Omental fat pad (tissue), 4 donors: ENCODE results near the gene CALML5. TPM values are rescaled to one million over a fixed set of nuclear protein-coding genes. Genes with fewer than 3 reads are reported as not detected.

Source experiments
- ATAC-seq: fragments of 150-250 bp; one replicate; pipeline ENCODE4 v1.9.1; 2016; ENCODE audit warnings: mild to moderate bottlenecking, moderate library complexity; ENCODE audit not compliant: low FRiP score
- DNase-seq: peaks from one replicate; pipeline ENCODE4 v3.0.0-alpha.2; 2019; ENCODE audit warnings: low spot score
- total RNA-seq, 4 donors: library from RNA; depleted of rRNA; stranded (reverse); fragments of >200 nt; gene quantifications; one replicate each; pipeline ENCODE4 v1.1.0, GENCODE V29; 2016
- TF ChIP-seq, protein P1 (sequence below), 3 donors: fragments of 450-650 bp; IDR thresholded peaks; one replicate each; pipeline ENCODE4 v1.5.1; 2016 to 2017; ENCODE audit warnings: antibody characterized with exemption in 3 of 3, mild to moderate bottlenecking in 3 of 3, moderate library complexity in 2 of 3

The CALML5 gene
- total RNA-seq, 4 donors from 2014 or later: not detected

DNA sequence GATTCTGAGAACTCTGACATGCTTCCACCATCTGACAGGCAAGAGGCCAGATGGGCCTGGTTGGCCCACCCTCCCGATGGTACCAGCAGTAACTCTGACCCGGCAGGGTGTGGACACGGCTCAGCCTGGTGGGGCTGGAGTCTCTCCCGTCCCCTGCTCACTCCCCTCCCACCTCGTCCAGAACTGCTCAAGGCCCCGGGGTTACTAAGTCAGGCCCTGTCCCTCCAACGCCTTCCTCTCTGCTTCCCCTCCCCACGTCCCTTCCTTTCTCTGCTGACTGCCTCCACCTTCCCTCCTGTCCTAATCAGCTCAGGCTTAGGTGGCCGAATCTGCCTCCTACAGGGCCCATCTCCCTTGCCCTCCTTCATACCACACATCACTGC lies 12.5 kb downstream of the CALML5 start:
- TF ChIP-seq, protein P1, sequence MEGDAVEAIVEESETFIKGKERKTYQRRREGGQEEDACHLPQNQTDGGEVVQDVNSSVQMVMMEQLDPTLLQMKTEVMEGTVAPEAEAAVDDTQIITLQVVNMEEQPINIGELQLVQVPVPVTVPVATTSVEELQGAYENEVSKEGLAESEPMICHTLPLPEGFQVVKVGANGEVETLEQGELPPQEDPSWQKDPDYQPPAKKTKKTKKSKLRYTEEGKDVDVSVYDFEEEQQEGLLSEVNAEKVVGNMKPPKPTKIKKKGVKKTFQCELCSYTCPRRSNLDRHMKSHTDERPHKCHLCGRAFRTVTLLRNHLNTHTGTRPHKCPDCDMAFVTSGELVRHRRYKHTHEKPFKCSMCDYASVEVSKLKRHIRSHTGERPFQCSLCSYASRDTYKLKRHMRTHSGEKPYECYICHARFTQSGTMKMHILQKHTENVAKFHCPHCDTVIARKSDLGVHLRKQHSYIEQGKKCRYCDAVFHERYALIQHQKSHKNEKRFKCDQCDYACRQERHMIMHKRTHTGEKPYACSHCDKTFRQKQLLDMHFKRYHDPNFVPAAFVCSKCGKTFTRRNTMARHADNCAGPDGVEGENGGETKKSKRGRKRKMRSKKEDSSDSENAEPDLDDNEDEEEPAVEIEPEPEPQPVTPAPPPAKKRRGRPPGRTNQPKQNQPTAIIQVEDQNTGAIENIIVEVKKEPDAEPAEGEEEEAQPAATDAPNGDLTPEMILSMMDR (IDR thresholded peaks at IDR 0.05): no peak
- ATAC-seq (no peak), DNase-seq (no peak)

DNA sequence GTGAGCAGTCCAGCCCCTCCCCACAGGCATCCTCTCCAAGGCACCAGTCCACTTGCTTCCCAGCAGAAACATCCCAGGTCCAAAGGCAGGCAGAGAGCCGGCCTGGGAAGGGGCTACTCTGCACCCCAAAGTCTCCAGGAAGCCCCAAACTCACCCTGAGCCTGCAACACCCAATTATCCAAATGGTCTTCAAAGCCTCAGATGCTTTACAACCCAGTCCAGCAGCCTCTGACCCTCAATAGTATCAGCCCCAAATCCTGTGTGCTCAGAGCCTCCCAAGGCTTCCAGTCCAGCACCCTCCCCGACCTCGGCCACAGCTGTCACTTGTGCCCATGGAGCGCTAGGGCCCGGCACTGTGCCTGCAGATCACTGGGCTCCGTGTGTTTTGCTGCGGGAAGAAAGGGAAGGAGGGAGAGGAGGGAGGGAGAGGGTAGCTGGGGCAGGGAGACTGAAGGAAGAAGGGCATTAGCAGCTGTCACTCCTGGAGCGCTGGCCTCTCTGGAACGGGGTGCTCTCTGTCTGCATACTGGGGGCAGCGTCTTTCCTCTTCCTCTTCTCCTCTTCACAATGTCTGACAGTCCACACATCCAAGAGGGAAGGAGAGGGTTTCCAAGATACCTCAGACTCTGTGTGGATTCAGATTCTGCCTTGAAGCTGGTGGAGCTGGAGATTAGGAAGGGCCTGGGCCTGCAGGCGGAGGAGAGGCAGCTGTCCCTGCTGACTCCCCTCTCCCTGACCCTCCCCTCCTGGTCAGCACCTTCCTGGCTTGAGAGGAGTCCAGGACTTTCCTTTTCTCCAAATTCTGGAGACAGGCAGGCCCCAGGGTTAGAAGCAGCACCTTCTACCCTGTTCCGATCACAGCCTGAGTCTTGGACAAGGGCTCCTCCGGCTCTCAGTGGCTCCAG lies 13.2 kb downstream of the CALML5 start:
- ATAC-seq (no peak), DNase-seq (no peak)
- TF ChIP-seq, protein P1 (IDR thresholded peaks at IDR 0.05): no peak

DNA sequence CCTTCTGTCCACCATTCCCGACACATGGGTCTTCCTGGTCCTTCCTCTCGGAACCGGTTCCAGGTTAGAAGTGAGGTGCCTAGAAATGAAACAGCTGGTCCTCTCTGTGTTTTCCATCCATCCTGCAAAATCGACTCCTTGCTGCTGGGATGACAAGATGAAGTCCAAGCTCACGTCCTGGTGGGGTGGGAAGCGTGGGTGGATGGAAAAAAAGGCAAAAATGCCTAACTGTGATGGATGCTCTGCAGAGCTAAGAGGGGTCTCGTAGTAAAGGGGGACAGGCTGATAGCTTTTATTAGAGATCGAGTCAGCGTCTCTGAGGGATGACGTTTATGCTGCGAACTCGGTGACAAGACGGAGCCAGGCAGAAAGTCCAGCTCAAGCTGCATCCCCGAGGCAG lies 14.1 kb downstream of the CALML5 start:
- ATAC-seq (no peak), DNase-seq (no peak)
- TF ChIP-seq, protein P1 (IDR thresholded peaks at IDR 0.05): no peak

DNA sequence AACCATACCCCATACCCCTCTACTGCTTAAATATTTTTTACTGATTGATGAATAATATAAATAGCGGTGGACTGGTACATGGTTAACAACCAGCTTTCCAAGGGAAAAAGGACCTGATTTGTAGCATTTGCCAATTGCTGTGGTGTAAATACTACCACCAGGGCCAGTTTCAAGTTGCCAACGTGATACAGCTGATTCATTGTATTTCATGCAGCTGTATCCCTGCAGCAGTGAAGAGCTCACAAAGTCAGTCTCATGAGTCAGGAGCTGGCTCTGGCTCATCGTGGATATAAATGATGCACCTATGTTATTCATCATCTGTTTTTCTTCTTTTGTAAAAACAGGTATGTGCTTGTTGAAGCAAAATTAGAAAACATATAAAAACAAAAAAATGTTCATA lies 15.2 kb downstream of the CALML5 start:
- TF ChIP-seq, protein P1 (IDR thresholded peaks at IDR 0.05): no peak
- ATAC-seq (no peak), DNase-seq (no peak)

DNA sequence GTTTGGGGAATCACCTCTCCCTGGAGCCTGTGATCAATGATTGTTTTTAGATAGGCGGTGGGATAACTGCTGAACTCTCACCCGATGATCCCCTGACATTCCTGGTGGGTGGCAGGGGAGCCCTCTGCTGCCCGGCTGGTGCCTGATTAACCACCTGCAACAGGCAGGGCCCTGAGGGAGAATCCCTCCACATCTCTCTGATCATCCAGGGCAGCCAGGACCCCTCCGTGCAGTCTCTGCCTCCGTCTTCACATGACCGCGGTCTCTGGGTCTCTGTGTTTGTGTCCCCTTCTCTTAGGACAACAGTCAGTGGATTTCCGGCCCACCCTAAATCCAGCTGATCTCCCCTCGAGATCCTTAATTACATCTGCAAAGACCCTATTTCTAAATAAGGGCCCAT lies 17.4 kb downstream of the CALML5 start:
- ATAC-seq (no peak), DNase-seq (no peak)
- TF ChIP-seq, protein P1 (IDR thresholded peaks at IDR 0.05): no peak

DNA sequence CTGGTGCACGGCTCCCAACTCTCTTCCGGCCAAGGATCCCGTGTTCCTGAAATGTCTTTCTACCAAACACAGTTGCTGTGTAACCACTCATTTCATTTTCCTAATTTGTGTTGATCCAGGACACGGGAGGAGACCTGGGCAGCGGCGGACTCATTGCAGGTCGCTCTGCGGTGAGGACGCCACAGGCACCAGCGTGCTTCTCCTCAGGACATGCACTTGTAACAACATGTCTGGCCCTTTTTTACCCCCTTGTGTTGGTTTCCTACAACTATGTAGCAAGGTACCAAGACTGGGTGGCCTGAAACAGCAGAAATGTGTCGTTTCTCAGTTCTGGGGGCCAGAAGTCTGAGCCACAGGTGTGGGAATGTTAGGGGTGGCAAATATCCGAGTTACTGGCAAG lies 18.2 kb downstream of the CALML5 start:
- TF ChIP-seq, protein P1 (IDR thresholded peaks at IDR 0.05): no peak
- DNase-seq (no peak), ATAC-seq (no peak)
